ACC112 (cell line): Measurements from ENCODE around the gene TGFBI.

Experiments used
- H2AFZ ChIP-seq: fragments of 200-600 bp; sonication (generic); one replicate; pipeline ENCODE4 v1.6.0; 2017; ENCODE audit warnings: antibody characterized with exemption, low read length; ENCODE audit not compliant: unreplicated experiment
- H3K27ac ChIP-seq: fragments of 200-600 bp; sonication (generic); 2 replicates; pipeline ENCODE4 v1.5.1; 2014; ENCODE audit warnings: low read depth, mild to moderate bottlenecking, antibody characterized with exemption, low read length, moderate library complexity
- H3K27me3 ChIP-seq: fragments of 200-600 bp; sonication (generic); 2 replicates; pipeline ENCODE4 v1.6.1; 2014; ENCODE audit warnings: mild to moderate bottlenecking, antibody characterized with exemption, low read length, moderate library complexity, mixed read lengths; ENCODE audit not compliant: insufficient read depth
- H3K36me3 ChIP-seq: fragments of 200-600 bp; sonication (generic); 2 replicates; pipeline ENCODE4 v1.6.1; 2016; ENCODE audit warnings: mild to moderate bottlenecking, antibody characterized with exemption, low read length, moderate library complexity, mixed read lengths; ENCODE audit not compliant: insufficient read depth
- H3K4me1 ChIP-seq: fragments of 200-600 bp; sonication (generic); one replicate; pipeline ENCODE4 v1.6.1; 2016; ENCODE audit warnings: low read length, mixed read lengths; ENCODE audit not compliant: insufficient read depth, unreplicated experiment, control insufficient read depth
- H3K4me3 ChIP-seq: fragments of 200-600 bp; sonication (generic); 2 replicates; pipeline ENCODE4 v1.5.1; 2014; ENCODE audit warnings: mild to moderate bottlenecking, low read depth, low read length
- H3K79me2 ChIP-seq: fragments of 200-600 bp; sonication (generic); one replicate; pipeline ENCODE4 v1.6.0; 2016; ENCODE audit warnings: low read length; ENCODE audit not compliant: control insufficient read depth, unreplicated experiment, insufficient read depth

Gene TGFBI

DNA sequence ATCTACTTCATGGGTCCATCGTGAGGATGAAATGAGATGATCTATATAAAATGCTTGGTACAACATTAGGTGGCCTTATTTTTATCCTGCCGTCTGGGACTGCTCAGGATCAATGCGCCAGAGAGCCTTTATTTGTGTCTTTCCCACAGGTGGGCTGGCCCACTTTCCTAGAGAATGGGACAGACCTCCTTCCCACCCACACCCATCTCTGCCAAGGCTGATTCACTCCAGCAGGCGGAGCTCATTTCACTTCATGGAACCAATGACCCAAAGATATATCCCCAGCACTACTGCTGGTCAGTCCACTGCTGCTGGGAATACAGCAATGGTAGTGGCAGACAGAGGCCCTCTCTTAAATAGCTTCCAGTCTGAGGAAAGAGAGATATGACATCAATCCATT is 35.7 kb downstream of the TGFBI start:
- Histone ChIP-seq H3K36me3 (peaks cover 50% of the 10 kb centered on the region), H3K79me2 (no peaks in the 10 kb centered on the region), H3K27me3 (no peaks in the 10 kb centered on the region), H3K4me1 (peaks cover 3% of the 10 kb centered on the region), H3K4me3 (no peak overlapping the region), H3K27ac (peak overlapping the region; percentile 43), H2AFZ (no peak overlapping the region)

GRCh38 chr5:136065588-136065987 is 36.8 kb downstream of the TGFBI start:
- Histone ChIP-seq H3K27ac (peak overlapping the region; percentile 43), H3K4me3 (no peak overlapping the region), H3K4me1 (peaks cover 3% of the 10 kb centered on the region), H3K79me2 (no peaks in the 10 kb centered on the region), H3K36me3 (peaks cover 45% of the 10 kb centered on the region), H2AFZ (no peak overlapping the region), H3K27me3 (no peaks in the 10 kb centered on the region)

GRCh38 chr5:136066661-136067271 is 38.0 kb downstream of the TGFBI start:
- Histone ChIP-seq H3K36me3 (peaks cover 36% of the 10 kb centered on the region), H3K27me3 (no peaks in the 10 kb centered on the region), H3K4me3 (no peak overlapping the region), H3K79me2 (no peaks in the 10 kb centered on the region), H3K4me1 (peaks cover 3% of the 10 kb centered on the region), H2AFZ (no peak overlapping the region), H3K27ac (peak overlapping the region; percentile 43)

DNA sequence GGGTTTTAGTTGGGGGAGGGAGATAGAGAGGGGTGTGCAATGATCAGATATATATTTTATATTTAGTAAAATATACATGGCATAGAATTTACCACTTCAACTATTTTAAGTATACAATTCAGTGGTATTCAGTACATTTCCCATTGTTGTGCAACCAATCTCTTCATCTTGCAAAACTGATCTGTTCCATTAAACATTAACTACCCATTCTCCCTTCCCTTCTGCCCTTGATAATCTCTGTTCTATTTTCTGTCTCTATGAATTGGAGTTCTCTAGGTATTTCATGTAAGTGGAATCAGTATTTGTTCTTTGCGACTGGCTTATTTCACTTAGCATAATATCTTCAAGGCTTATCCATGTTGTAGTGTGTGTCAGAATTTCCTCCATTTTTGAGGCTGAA is 38.6 kb downstream of the TGFBI start:
- H3K27me3 ChIP-seq = no peaks in the 10 kb centered on the region
- H3K4me3 ChIP-seq = no peak overlapping the region
- H2AFZ ChIP-seq = no peak overlapping the region
- 0 out of 2 replicates have a peak overlapping the region, but pooled peaks have one; percentile 17 for H3K27ac ChIP-seq
- peaks cover 3% of the 10 kb centered on the region for H3K4me1 ChIP-seq
- peaks cover 31% of the 10 kb centered on the region for H3K36me3 ChIP-seq
- no peaks in the 10 kb centered on the region for H3K79me2 ChIP-seq

DNA sequence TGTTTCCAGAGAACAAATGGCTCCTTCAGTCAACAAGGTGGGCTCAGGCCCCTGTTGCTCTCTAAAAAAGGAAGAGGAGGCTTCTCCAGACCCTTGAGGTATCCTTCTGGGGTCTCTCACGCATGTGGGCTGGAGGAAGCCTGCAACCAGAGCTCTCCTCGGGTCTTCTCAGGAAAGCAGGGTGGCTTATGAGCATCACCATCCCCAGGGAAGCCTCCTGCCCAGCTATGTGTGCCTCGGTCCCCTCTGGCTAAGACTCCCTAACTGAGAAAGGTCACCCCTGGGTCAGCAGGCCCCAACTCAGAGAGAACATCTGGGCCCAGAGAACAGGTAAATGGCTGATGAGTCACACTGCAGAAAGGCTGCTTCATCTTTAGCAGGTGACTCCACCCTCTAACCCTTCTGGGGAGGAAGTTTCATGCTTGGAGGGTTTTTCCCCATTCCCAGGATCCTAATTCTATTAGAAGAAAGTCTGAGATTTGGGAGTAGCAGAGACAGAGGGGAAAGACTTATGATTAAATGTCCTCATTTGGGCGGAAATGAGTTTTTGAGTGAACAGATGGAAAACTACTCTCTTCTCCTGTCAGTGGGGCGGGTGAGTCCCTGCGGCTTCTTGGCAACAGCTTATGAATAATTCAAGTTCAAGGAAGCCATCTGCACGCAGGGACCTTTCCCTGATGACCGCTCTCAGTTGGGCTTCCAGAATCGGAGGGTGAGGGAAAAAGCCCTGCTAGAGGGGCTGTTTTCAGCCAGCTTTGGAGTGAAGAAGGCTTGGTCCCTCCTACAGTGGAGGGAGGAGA is 41.9 kb downstream of the TGFBI start:
- H3K36me3 ChIP-seq = peaks cover 11% of the 10 kb centered on the region
- H3K27ac ChIP-seq = no peak overlapping the region
- no peak overlapping the region for H2AFZ ChIP-seq
- H3K79me2 ChIP-seq = no peaks in the 10 kb centered on the region
- H3K4me1 ChIP-seq = no peaks in the 10 kb centered on the region
- H3K27me3 ChIP-seq = no peaks in the 10 kb centered on the region
- H3K4me3 ChIP-seq = no peak overlapping the region

DNA sequence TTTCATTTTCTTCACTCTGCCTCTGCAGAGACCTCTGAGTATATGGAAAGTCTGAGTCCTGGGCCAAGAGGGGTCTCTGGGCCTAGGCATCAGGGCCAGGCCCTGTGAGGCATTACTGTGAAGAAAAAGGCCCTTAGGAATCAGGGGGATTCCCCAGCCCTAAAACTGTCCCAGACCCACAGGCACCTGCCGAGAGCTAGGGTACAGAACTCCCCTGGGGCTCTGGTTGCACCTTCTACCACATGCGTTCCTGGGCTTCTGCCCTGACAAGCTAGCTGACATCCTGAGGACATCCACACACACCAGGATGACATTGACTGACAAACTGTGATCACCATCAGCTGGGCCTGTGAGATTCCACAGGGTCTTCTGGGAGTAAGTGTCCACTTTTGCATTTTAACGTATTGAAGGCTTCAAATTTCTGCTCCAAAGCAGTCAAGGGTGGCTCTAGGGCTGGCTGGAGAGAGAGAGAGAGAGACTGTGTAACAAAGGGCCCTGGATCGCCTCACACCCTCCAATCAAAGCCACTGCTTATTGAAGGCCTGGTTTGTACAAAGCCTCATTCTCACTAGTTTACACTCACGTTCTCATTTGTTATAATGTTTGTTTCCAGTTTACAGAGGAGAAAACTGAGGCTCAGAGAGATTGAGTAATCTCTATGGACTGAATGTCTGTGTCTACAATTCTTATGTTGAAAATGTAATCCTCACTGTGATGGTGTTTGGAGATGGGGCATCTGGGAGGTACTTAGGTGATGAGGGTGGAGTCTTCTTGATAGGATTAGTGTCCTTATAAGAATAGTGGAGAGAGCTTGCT is 45.1 kb downstream of the TGFBI start:
- H2AFZ ChIP-seq = no peak overlapping the region
- H3K27me3 ChIP-seq = no peaks in the 10 kb centered on the region
- no peak overlapping the region for H3K4me3 ChIP-seq
- no peak overlapping the region for H3K27ac ChIP-seq
- no peaks in the 10 kb centered on the region for H3K4me1 ChIP-seq
- H3K36me3 ChIP-seq = peaks cover 6% of the 10 kb centered on the region
- H3K79me2 ChIP-seq = no peaks in the 10 kb centered on the region

GRCh38 chr5:136075466-136075891 is 46.7 kb downstream of the TGFBI start:
- Histone ChIP-seq H3K36me3 (no peaks in the 10 kb centered on the region), H3K4me3 (no peak overlapping the region), H3K27me3 (no peaks in the 10 kb centered on the region), H3K27ac (no peak overlapping the region), H3K79me2 (no peaks in the 10 kb centered on the region), H3K4me1 (no peaks in the 10 kb centered on the region), H2AFZ (no peak overlapping the region)

DNA sequence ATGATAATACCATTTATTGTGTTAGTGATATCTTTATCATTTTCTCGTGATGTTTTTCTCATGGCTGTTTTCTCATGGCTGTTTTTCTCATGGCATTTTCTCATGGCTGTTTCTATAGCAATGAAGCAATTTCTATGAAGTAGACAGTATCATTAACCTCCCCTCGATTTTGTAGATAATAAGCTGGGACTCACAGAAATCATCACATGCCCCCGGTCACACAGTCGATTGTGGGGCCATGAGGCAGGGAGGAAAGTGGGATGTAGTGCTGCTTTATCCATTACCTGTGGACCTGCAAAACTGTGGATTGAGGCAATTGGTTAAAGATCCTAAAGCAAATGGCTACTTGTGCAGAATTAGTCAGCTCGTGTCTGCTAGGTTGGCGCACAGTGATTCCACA is 47.3 kb downstream of the TGFBI start:
- Histone ChIP-seq H3K27me3 (no peaks in the 10 kb centered on the region), H3K4me1 (no peaks in the 10 kb centered on the region), H3K27ac (no peak overlapping the region), H3K4me3 (no peak overlapping the region), H3K36me3 (no peaks in the 10 kb centered on the region), H2AFZ (no peak overlapping the region), H3K79me2 (no peaks in the 10 kb centered on the region)

GRCh38 chr5:136076881-136077445 is 48.2 kb downstream of the TGFBI start:
- Histone ChIP-seq H3K4me1 (no peaks in the 10 kb centered on the region), H3K4me3 (no peak overlapping the region), H3K27me3 (no peaks in the 10 kb centered on the region), H3K27ac (no peak overlapping the region), H3K36me3 (no peaks in the 10 kb centered on the region), H2AFZ (no peak overlapping the region), H3K79me2 (no peaks in the 10 kb centered on the region)

DNA sequence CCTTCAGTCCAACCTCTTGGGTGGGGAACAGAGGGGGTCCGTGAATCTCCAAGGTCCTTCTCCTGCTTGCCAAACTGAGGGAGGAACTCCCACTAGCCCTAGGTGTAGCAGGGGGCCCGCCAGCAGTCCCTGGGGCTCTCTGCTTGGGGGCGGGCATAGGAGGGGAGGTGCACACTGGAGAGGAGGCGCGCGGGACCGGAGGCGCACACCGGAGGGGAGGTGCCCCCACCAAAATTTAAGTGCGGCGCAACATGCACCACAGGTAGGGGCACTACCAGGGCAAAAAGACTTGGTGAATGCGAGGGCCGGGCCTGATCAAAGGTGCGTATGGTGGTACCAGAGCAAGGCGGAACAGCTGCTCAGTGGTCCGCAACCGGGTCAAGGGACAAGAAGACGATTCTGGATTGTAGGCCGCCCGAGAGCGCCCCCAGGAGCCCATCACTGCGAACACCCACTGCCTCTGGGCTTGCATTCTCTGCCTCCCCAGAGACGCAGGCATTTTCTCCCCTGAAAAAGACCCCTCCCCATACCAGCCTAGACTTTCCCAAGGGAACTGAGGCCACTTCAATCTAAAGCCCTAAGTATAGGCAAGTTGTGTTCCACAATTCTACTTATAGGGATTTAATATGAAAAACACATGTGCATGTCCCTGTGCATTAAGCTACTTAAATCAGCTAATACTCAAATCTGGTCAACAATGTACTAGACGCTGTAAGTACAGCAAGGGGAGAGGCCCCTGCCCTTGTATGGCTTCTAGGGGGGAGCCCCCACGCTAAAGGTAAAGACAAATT is 50.6 kb downstream of the TGFBI start:
- Histone ChIP-seq H3K27ac (no peak overlapping the region), H3K4me1 (no peaks in the 10 kb centered on the region), H3K4me3 (no peak overlapping the region), H3K27me3 (no peaks in the 10 kb centered on the region), H3K79me2 (no peaks in the 10 kb centered on the region), H3K36me3 (no peaks in the 10 kb centered on the region), H2AFZ (no peak overlapping the region)
